Esophagus squamous epithelium (tissue), 5 donors: Measurements from ENCODE around the gene CSMD2. TPM values are rescaled to one million over a fixed set of nuclear protein-coding genes. Genes with fewer than 3 reads are reported as not detected.

Experiments used
- DNase-seq: peaks from one replicate; lab custom pipeline; 2025; lab: John Stamatoyannopoulos, UW
- H3K27ac ChIP-seq, 4 donors: fragments of 200-600 bp; sonication (generic); one replicate each; pipeline ENCODE4 v1.5.1; 2016 to 2019; ENCODE audit warnings: mild to moderate bottlenecking in 1 of 4
- H3K27me3 ChIP-seq, 4 donors: fragments of 200-600 bp; sonication (generic); 1 replicate in 3 of 4; 2 replicates in 1 of 4; pipeline versions ENCODE4 v1.5.1 to v1.6.0; 2017 to 2021; ENCODE audit warnings: antibody characterized with exemption in 1 of 4
- H3K36me3 ChIP-seq, 3 donors: fragments of 200-600 bp; sonication (generic); one replicate each; pipeline ENCODE4 v1.5.1; 2016 to 2019
- H3K4me1 ChIP-seq, 3 donors: fragments of 200-600 bp; sonication (generic); one replicate each; pipeline ENCODE4 v1.5.1; 2017 to 2019
- H3K4me3 ChIP-seq, 4 donors: fragments of 200-600 bp; sonication (generic); 1 replicate in 3 of 4; 2 replicates in 1 of 4; pipeline ENCODE4 v1.5.1; 2016 to 2019; ENCODE audit warnings: mild to moderate bottlenecking in 2 of 4, moderate library complexity in 1 of 4
- H3K9me3 ChIP-seq, 3 donors: fragments of 200-600 bp; sonication (generic); one replicate each; pipeline ENCODE4 v1.5.1; 2016 to 2019
- CTCF ChIP-seq, 6 experiments: fragments of 450-650 bp in 4 of 6; fragments of 200-600 bp in 2 of 6; sonication (generic) in 2 of 6; IDR thresholded peaks; one replicate each; pipeline ENCODE4 v1.5.1; 2016 to 2019; ENCODE audit warnings: antibody characterized with exemption in 6 of 6, mild to moderate bottlenecking in 4 of 6, moderate library complexity in 4 of 6
- POLR2A ChIP-seq, 4 donors: fragments of 450-650 bp; IDR thresholded peaks; one replicate each; pipeline ENCODE4 v1.6.1; 2017; ENCODE audit warnings: antibody characterized with exemption in 4 of 4, mild to moderate bottlenecking in 4 of 4, moderate library complexity in 3 of 4
- WGBS, 2 donors: methylation state at CpG; one replicate each; pipeline ENCODE4 v1.1.5; 2018; 5-methylcytosine and 5-hydroxymethylcytosine counted together
- intact Hi-C: fragments of 100-400 bp; cut with DNase I; formaldehyde crosslinking; loops from one replicate; pipeline ENCODE4 v1.15.0; 2022
- small RNA-seq, 4 donors: library from RNA; depleted of rRNA; stranded (forward); fragments of <200 nt; gene quantifications; one replicate each; pipeline ENCODE3, GENCODE V24; 2016
- total RNA-seq, 4 donors: library from RNA; depleted of rRNA; stranded (reverse); fragments of >200 nt; gene quantifications; one replicate each; pipeline ENCODE4 v1.1.0, GENCODE V29; 2016
- donor health status: DM: yes; HTN: yes; CAD: no.

The CSMD2 gene
- total RNA-seq, 4 donors from 2014 or later = under 0.01 to 0.13 TPM; not detected in 2

GRCh38 chr1:33468531-33468930 lies 696.5 kb downstream of the CSMD2 start:
- no peak for DNase-seq
- no peaks in the 10 kb centered on the region for H3K36me3 ChIP-seq
- H3K4me3 ChIP-seq = no peak overlapping the region
- peaks cover 0 to 49% (median 9%) of the 10 kb centered on the region in 3 donors for H3K4me1 ChIP-seq
- H3K9me3 ChIP-seq = no peaks in the 10 kb centered on the region
- TF ChIP-seq CTCF (IDR thresholded peaks at IDR 0.05) (no peak), POLR2A (IDR thresholded peaks at IDR 0.05) (no peak)
- 82 to 100% methylated on average over 1 to 2 of the region's 4 CpGs for WGBS, 2 donors
- intact Hi-C loops = loop anchor here (5.0 to 10.0 kb wide), 2 partner anchors 94 to 171 kb away; no protein-coding TSS in a partner anchor
- H3K27ac ChIP-seq = no peak overlapping the region
- no peaks in the 10 kb centered on the region for H3K27me3 ChIP-seq

GRCh38 chr1:33468011-33468410 lies 697.0 kb downstream of the CSMD2 start:
- Histone ChIP-seq H3K27me3 (no peaks in the 10 kb centered on the region), H3K9me3 (no peaks in the 10 kb centered on the region), H3K36me3 (no peaks in the 10 kb centered on the region), H3K4me1 (peaks cover 0 to 44% (median 6%) of the 10 kb centered on the region in 3 donors), H3K27ac (no peak overlapping the region), H3K4me3 (no peak overlapping the region)
- TF ChIP-seq CTCF (IDR thresholded peaks at IDR 0.05) (no peak), POLR2A (IDR thresholded peaks at IDR 0.05) (no peak)
- no peak for DNase-seq
- intact Hi-C loops = loop anchor here (5.0 to 10.0 kb wide), 2 partner anchors 93 to 171 kb away; no protein-coding TSS in a partner anchor
- WGBS, 2 donors = 80 to 100% methylated on average over 1 to 2 of the region's 4 CpGs

- no peaks in the 10 kb centered on the region for H3K9me3 ChIP-seq
- intact Hi-C loops = loop anchor here (5.0 to 10.0 kb wide), 2 partner anchors 91 to 169 kb away; no protein-coding TSS in a partner anchor
- DNase-seq = no peak
- H3K36me3 ChIP-seq = no peaks in the 10 kb centered on the region
- H3K4me1 ChIP-seq = peaks cover 0 to 44% (median 2%) of the 10 kb centered on the region in 3 donors
- H3K4me3 ChIP-seq = no peak overlapping the region
- TF ChIP-seq POLR2A (IDR thresholded peaks at IDR 0.05) (no peak), CTCF (IDR thresholded peaks at IDR 0.05) (no peak)
- H3K27me3 ChIP-seq = no peaks in the 10 kb centered on the region
- H3K27ac ChIP-seq = peak overlapping the region in 1 of 4 donors; percentile 16
- 64 to 75% methylated on average over 6 of the region's 6 CpGs for WGBS, 2 donors
Observed at GRCh38 chr1:33466159-33466558, 698.9 kb downstream of the CSMD2 start.

- intact Hi-C loops = loop anchor here (5.0 to 10.0 kb wide), 2 partner anchors 91 to 168 kb away; no protein-coding TSS in a partner anchor
- H3K36me3 ChIP-seq = no peaks in the 10 kb centered on the region
- H3K4me3 ChIP-seq = no peak overlapping the region
- TF ChIP-seq POLR2A (IDR thresholded peaks at IDR 0.05) (no peak), CTCF (IDR thresholded peaks at IDR 0.05) (no peak)
- no peak overlapping the region for H3K27ac ChIP-seq
- peaks cover 0 to 44% (median 6%) of the 10 kb centered on the region in 3 donors for H3K4me1 ChIP-seq
- H3K9me3 ChIP-seq = no peaks in the 10 kb centered on the region
- H3K27me3 ChIP-seq = no peaks in the 10 kb centered on the region
- DNase-seq = no peak
- WGBS, 2 donors = 69 to 87% methylated on average over 2 of the region's 2 CpGs
Observed at GRCh38 chr1:33465316-33465715, 699.7 kb downstream of the CSMD2 start.

- no peak for DNase-seq
- Histone ChIP-seq H3K27ac (no peak overlapping the region), H3K27me3 (no peaks in the 10 kb centered on the region), H3K9me3 (no peaks in the 10 kb centered on the region), H3K36me3 (no peaks in the 10 kb centered on the region), H3K4me3 (no peak overlapping the region), H3K4me1 (peaks cover 0 to 44% (median 12%) of the 10 kb centered on the region in 3 donors)
- TF ChIP-seq CTCF (IDR thresholded peaks at IDR 0.05) (no peak), POLR2A (IDR thresholded peaks at IDR 0.05) (no peak)
- 83 to 100% methylated on average over 3 of the region's 3 CpGs for WGBS, 2 donors
- intact Hi-C loops = loop anchor here (10.0 kb wide), 1 partner anchor 90 kb away; no protein-coding TSS in a partner anchor
Observed at GRCh38 chr1:33464552-33464951, 700.5 kb downstream of the CSMD2 start.

Small RNAs within 50 kb of the gene (small RNA-seq; reads per million reads assigned to genes)
- gene RNA5SP42 = 0.21 to 0.71 (median 0.36) reads per million in 4 donors

Other genes with a start within 250 kb of the CSMD2 start
- gene C1orf94, start 11.7 kb upstream of the CSMD2 start, total RNA-seq = not detected